GM23338 (cell line): ENCODE measurements around the gene VPS37C. TPM values are rescaled to one million over a fixed set of nuclear protein-coding genes. Genes with fewer than 3 reads are reported as not detected.

Experiments used
- ATAC-seq: fragments of 200-7000 bp; cut with Tn5 transposase; 3 replicates; pipeline ENCODE4 v1.9.1; 2020
- DNase-seq: peaks from one replicate; pipeline ENCODE4 v3.0.0-alpha.2; 2015; ENCODE audit warnings: low spot score
- H2AFZ ChIP-seq: fragments of 200-600 bp; sonication (generic); 2 replicates; pipeline ENCODE4 v1.8.0; 2016; ENCODE audit warnings: antibody characterized with exemption, mild to moderate bottlenecking, moderate library complexity
- H3F3A ChIP-seq: fragments of 200-600 bp; sonication (generic); replicated peaks from 2 replicates; pipeline ENCODE4 v1.8.0; 2017; ENCODE audit warnings: antibody characterized with exemption, mixed run types, low read depth
- H3K27ac ChIP-seq: fragments of 200-600 bp; sonication (generic); 2 replicates; pipeline ENCODE4 v1.6.1; 2016; ENCODE audit warnings: low read depth
- H3K27me3 ChIP-seq: fragments of 200-600 bp; sonication (generic); 2 replicates; pipeline ENCODE4 v1.8.0; 2016; ENCODE audit warnings: mild to moderate bottlenecking, mixed run types, moderate library complexity; ENCODE audit not compliant: insufficient read depth
- H3K36me3 ChIP-seq: fragments of 200-600 bp; sonication (generic); 2 replicates; pipeline ENCODE4 v1.8.0; 2016; ENCODE audit warnings: mild to moderate bottlenecking; ENCODE audit not compliant: insufficient read depth
- H3K4me1 ChIP-seq: fragments of 200-600 bp; sonication (generic); 2 replicates; pipeline ENCODE4 v1.8.0; 2016; ENCODE audit warnings: mild to moderate bottlenecking, moderate library complexity; ENCODE audit not compliant: insufficient read depth
- H3K4me2 ChIP-seq: fragments of 200-600 bp; sonication (generic); 2 replicates; pipeline ENCODE4 v1.7.1; 2017; ENCODE audit warnings: mixed run types
- H3K4me3 ChIP-seq: fragments of 200-600 bp; sonication (generic); 2 replicates; pipeline ENCODE4 v1.6.1; 2016; ENCODE audit warnings: mixed run types
- H3K79me2 ChIP-seq: fragments of 200-600 bp; sonication (generic); replicated peaks from 2 replicates; pipeline ENCODE4 v1.8.0; 2017; ENCODE audit warnings: mild to moderate bottlenecking; ENCODE audit not compliant: insufficient read depth
- H3K9me2 ChIP-seq: fragments of 200-600 bp; sonication (generic); 2 replicates; pipeline ENCODE4 v1.8.0; 2017; ENCODE audit not compliant: insufficient read depth
- H4K20me1 ChIP-seq: fragments of 200-600 bp; sonication (generic); replicated peaks from 2 replicates; pipeline ENCODE4 v1.8.0; 2017; ENCODE audit warnings: mild to moderate bottlenecking; ENCODE audit not compliant: insufficient read depth
- H3K27ac Mint-ChIP-seq: 2 replicates; pipeline ENCODE4 v1.8.0; 2020; ENCODE audit warnings: inconsistent platforms, mild to moderate bottlenecking, moderate library complexity, mixed read lengths
- H3K27me3 Mint-ChIP-seq: 3 replicates; pipeline ENCODE4 v1.8.0; 2022; ENCODE audit warnings: low read depth, mild to moderate bottlenecking, moderate library complexity, mixed read lengths, inconsistent platforms; ENCODE audit not compliant: insufficient read depth, poor library complexity
- H3K36me3 Mint-ChIP-seq: 3 replicates; pipeline ENCODE4 v1.8.0; 2021; ENCODE audit warnings: low read depth, mild to moderate bottlenecking, inconsistent platforms, moderate library complexity, mixed read lengths
- H3K4me1 Mint-ChIP-seq: 3 replicates; pipeline ENCODE4 v1.8.0; 2020; ENCODE audit warnings: mild to moderate bottlenecking, inconsistent platforms, mixed read lengths
- H3K4me3 Mint-ChIP-seq: 3 replicates; pipeline ENCODE4 v1.8.0; 2021; ENCODE audit warnings: moderate library complexity, mild to moderate bottlenecking, inconsistent platforms, mixed read lengths
- H3K9me3 Mint-ChIP-seq: 3 replicates; pipeline ENCODE4 v1.8.0; 2020; ENCODE audit warnings: moderate library complexity, mild to moderate bottlenecking, inconsistent platforms, mixed read lengths
- CREB1 ChIP-seq: fragments of 250-450 bp; sonication (Bioruptor Pico); IDR thresholded peaks from 2 replicates; pipeline ENCODE4 v1.5.0; 2020; ENCODE audit warnings: low read depth, mild to moderate bottlenecking, moderate library complexity
- ETS1 ChIP-seq: IDR thresholded peaks from 2 replicates; pipeline ENCODE4 v1.6.1; 2016; ENCODE audit warnings: antibody characterized with exemption
- EZH2 ChIP-seq: fragments of 200-600 bp; sonication (generic); IDR thresholded peaks from one replicate; pipeline ENCODE4 v1.8.0; 2017; ENCODE audit warnings: antibody characterized with exemption, mild to moderate bottlenecking, low read depth; ENCODE audit not compliant: unreplicated experiment
- EZH2phosphoT487 ChIP-seq: fragments of 200-600 bp; sonication (generic); IDR thresholded peaks from one replicate; pipeline ENCODE4 v1.8.1; 2018; ENCODE audit warnings: antibody characterized with exemption; ENCODE audit not compliant: unreplicated experiment
- JUNB ChIP-seq: IDR thresholded peaks from one replicate; pipeline ENCODE4 v1.6.1; 2016; ENCODE audit warnings: antibody characterized with exemption; ENCODE audit not compliant: unreplicated experiment
- NANOG ChIP-seq: IDR thresholded peaks from 2 replicates; pipeline ENCODE4 v1.6.1; 2016; ENCODE audit warnings: antibody characterized with exemption, borderline replicate concordance
- POLR2AphosphoS5 ChIP-seq: IDR thresholded peaks from 2 replicates; pipeline ENCODE4 v1.6.1; 2016; ENCODE audit warnings: antibody characterized with exemption, low read depth
- STAT1 ChIP-seq: IDR thresholded peaks from one replicate; pipeline ENCODE4 v1.6.1; 2016; ENCODE audit warnings: antibody characterized with exemption; ENCODE audit not compliant: unreplicated experiment
- ZNF114 ChIP-seq: fragments of 250-450 bp; sonication (Bioruptor Pico); IDR thresholded peaks from 2 replicates; pipeline ENCODE4 v1.5.0; 2020; ENCODE audit warnings: mild to moderate bottlenecking, moderate library complexity
- ZNF331 ChIP-seq: fragments of 250-450 bp; sonication (Bioruptor Pico); IDR thresholded peaks from 2 replicates; pipeline ENCODE4 v1.5.0; 2020; ENCODE audit warnings: low read depth, mild to moderate bottlenecking, moderate library complexity
- ZNF462 ChIP-seq: fragments of 250-450 bp; sonication (Bioruptor Pico); IDR thresholded peaks from 2 replicates; pipeline ENCODE4 v1.5.0; 2020; ENCODE audit warnings: mild to moderate bottlenecking, moderate library complexity
- polyA plus RNA-seq: library from polyadenylated mRNA; unstranded; fragments of >200 nt; fragmentation: Nextera tagmentation; extraction: Ambion mirVana; gene quantifications from 2 replicates; pipeline ENCODE4 v1.2.1, GENCODE V29; 2016
- total RNA-seq: library from RNA; depleted of rRNA; stranded (reverse); fragments of >200 nt; shearing (Covaris generic); gene quantifications from 2 replicates; pipeline ENCODE4 v1.2.3, GENCODE V29; 2014
- TF ChIP-seq, protein P1 (sequence below), 2 experiments: fragments of 200-600 bp in 1 of 2; sonication (generic) in 1 of 2; conservative IDR thresholded peaks; 2 replicates each; pipeline versions ENCODE4 v1.5.1 to v1.6.1; 2016 to 2017; ENCODE audit warnings: antibody characterized with exemption in 2 of 2, low read depth in 2 of 2, mild to moderate bottlenecking in 2 of 2, moderate library complexity in 1 of 2
- TF ChIP-seq, protein P2 (sequence below): IDR thresholded peaks from one replicate; pipeline ENCODE4 v1.6.1; 2018; ENCODE audit warnings: antibody characterized with exemption; ENCODE audit not compliant: unreplicated experiment

Gene VPS37C
- total and polyA plus RNA-seq, 2 experiments from 2014 or later, result 8.8 to 19.4 TPM

GRCh38 chr11:61133956-61134662, 27.1 kb downstream of the VPS37C start:
- Histone ChIP-seq H3K27ac (no peak overlapping the region), H3K79me2 (no peaks in the 10 kb centered on the region), H3K4me2 (peak overlapping the region; percentile 26; the same call in 1 of the 2 replicates), H3K27me3 (no peaks in the 10 kb centered on the region), H3K36me3 (no peaks in the 10 kb centered on the region), H3K4me3 (no peak overlapping the region), H3K4me1 (peaks cover 7% of the 10 kb centered on the region), H2AFZ (no peak overlapping the region), H3F3A (no peaks in the 10 kb centered on the region), H3K9me2 (no peaks in the 10 kb centered on the region), H4K20me1 (peaks cover 8% of the 10 kb centered on the region; the same call in 1 of the 2 replicates)
- Mint-ChIP-seq H3K4me1 (peaks cover 21% of the 10 kb centered on the region), H3K27me3 (peaks cover 7% of the 10 kb centered on the region), H3K4me3 (no peak overlapping the region), H3K27ac (peak overlapping the region; percentile 49), H3K36me3 (peaks cover 14% of the 10 kb centered on the region), H3K9me3 (no peaks in the 10 kb centered on the region)
- TF ChIP-seq ZNF462 (CRISPR knock-in tag) (no peak), STAT1 (no peak), JUNB (no peak), POLR2AphosphoS5 (no peak), NANOG (no peak), ZNF331 (no peak), CREB1 (no peak), EZH2 (no peak), ZNF114 (CRISPR knock-in tag) (no peak), ETS1 (no peak), EZH2phosphoT487 (no peak)
- TF ChIP-seq, protein P1, sequence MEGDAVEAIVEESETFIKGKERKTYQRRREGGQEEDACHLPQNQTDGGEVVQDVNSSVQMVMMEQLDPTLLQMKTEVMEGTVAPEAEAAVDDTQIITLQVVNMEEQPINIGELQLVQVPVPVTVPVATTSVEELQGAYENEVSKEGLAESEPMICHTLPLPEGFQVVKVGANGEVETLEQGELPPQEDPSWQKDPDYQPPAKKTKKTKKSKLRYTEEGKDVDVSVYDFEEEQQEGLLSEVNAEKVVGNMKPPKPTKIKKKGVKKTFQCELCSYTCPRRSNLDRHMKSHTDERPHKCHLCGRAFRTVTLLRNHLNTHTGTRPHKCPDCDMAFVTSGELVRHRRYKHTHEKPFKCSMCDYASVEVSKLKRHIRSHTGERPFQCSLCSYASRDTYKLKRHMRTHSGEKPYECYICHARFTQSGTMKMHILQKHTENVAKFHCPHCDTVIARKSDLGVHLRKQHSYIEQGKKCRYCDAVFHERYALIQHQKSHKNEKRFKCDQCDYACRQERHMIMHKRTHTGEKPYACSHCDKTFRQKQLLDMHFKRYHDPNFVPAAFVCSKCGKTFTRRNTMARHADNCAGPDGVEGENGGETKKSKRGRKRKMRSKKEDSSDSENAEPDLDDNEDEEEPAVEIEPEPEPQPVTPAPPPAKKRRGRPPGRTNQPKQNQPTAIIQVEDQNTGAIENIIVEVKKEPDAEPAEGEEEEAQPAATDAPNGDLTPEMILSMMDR (conservative IDR thresholded peaks at IDR 0.05; ENCODE audit: low read depth in 2 of 2), result no peak
- TF ChIP-seq, protein P2, sequence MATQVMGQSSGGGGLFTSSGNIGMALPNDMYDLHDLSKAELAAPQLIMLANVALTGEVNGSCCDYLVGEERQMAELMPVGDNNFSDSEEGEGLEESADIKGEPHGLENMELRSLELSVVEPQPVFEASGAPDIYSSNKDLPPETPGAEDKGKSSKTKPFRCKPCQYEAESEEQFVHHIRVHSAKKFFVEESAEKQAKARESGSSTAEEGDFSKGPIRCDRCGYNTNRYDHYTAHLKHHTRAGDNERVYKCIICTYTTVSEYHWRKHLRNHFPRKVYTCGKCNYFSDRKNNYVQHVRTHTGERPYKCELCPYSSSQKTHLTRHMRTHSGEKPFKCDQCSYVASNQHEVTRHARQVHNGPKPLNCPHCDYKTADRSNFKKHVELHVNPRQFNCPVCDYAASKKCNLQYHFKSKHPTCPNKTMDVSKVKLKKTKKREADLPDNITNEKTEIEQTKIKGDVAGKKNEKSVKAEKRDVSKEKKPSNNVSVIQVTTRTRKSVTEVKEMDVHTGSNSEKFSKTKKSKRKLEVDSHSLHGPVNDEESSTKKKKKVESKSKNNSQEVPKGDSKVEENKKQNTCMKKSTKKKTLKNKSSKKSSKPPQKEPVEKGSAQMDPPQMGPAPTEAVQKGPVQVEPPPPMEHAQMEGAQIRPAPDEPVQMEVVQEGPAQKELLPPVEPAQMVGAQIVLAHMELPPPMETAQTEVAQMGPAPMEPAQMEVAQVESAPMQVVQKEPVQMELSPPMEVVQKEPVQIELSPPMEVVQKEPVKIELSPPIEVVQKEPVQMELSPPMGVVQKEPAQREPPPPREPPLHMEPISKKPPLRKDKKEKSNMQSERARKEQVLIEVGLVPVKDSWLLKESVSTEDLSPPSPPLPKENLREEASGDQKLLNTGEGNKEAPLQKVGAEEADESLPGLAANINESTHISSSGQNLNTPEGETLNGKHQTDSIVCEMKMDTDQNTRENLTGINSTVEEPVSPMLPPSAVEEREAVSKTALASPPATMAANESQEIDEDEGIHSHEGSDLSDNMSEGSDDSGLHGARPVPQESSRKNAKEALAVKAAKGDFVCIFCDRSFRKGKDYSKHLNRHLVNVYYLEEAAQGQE, result no peak
- ATAC-seq (no peak), DNase-seq (no peak)
